Duodenal mucosa (tissue), 2 donors: ENCODE measurements around the gene FBXO30.

Experiments used
- H3K27ac ChIP-seq: one replicate; pipeline ENCODE4 v1.7.0; 2013; ENCODE audit warnings: low read depth, low read length
- H3K27me3 ChIP-seq, 2 donors: one replicate each; pipeline ENCODE4 v1.7.0; 2013; ENCODE audit warnings: low read length in 2 of 2, control low read depth in 1 of 2; ENCODE audit not compliant: insufficient read depth in 2 of 2, control insufficient read depth in 1 of 2
- H3K36me3 ChIP-seq, 2 donors: one replicate each; pipeline ENCODE4 v1.7.0; 2013; ENCODE audit warnings: low read length in 2 of 2, control low read depth in 1 of 2; ENCODE audit not compliant: insufficient read depth in 2 of 2, control insufficient read depth in 1 of 2
- H3K4me1 ChIP-seq, 2 donors: one replicate each; pipeline ENCODE4 v1.7.0; 2013; ENCODE audit warnings: low read length in 2 of 2, control low read depth in 1 of 2; ENCODE audit not compliant: insufficient read depth in 2 of 2, control insufficient read depth in 1 of 2
- H3K4me3 ChIP-seq, 2 donors: one replicate each; pipeline ENCODE4 v1.7.0; 2013; ENCODE audit warnings: low read length in 2 of 2, low read depth in 1 of 2
- H3K9ac ChIP-seq, 2 donors: one replicate each; pipeline ENCODE4 v1.7.0; 2013; ENCODE audit warnings: low read length in 2 of 2, low read depth in 1 of 2
- H3K9me3 ChIP-seq, 2 donors: one replicate each; pipeline ENCODE4 v1.7.0; 2013; ENCODE audit warnings: low read length in 2 of 2, control low read depth in 1 of 2; ENCODE audit not compliant: control insufficient read depth in 1 of 2

FBXO30 gene

GRCh38 chr6:145841668-145842067 lies 27.1 kb upstream of the FBXO30 start:
- Histone ChIP-seq H3K4me3 (no peak overlapping the region), H3K4me1 (no peaks in the 10 kb centered on the region), H3K9me3 (no peaks in the 10 kb centered on the region), H3K36me3 (no peaks in the 10 kb centered on the region), H3K27me3 (no peaks in the 10 kb centered on the region), H3K27ac (no peak overlapping the region), H3K9ac (no peak overlapping the region)

GRCh38 chr6:145839653-145840052 lies 25.1 kb upstream of the FBXO30 start:
- H3K9me3 ChIP-seq = no peaks in the 10 kb centered on the region
- no peak overlapping the region for H3K9ac ChIP-seq
- H3K36me3 ChIP-seq = no peaks in the 10 kb centered on the region
- no peak overlapping the region for H3K4me3 ChIP-seq
- no peak overlapping the region for H3K27ac ChIP-seq
- no peaks in the 10 kb centered on the region for H3K27me3 ChIP-seq
- no peaks in the 10 kb centered on the region for H3K4me1 ChIP-seq

DNA sequence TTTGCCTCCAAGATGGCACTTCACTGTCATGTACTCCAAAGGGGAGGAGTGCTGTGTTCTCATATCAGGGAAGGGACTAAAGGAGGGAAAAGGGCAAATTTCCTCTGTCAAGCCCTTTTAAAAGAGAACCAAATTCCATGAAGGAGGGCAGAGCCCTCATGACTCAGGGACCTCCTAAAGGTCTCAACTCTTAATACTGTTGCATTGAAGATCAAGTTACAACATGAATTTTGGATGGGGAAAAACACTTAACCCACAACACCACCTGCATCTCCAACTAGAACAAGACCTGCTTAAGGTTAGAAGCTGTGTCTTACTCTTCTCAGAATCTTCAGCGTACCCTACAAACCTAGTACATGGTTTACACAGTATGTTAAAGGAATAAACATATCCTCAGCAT lies 23.7 kb upstream of the FBXO30 start:
- H3K27ac ChIP-seq = no peak overlapping the region
- no peaks in the 10 kb centered on the region for H3K36me3 ChIP-seq
- no peaks in the 10 kb centered on the region for H3K27me3 ChIP-seq
- no peak overlapping the region for H3K9ac ChIP-seq
- H3K9me3 ChIP-seq = no peaks in the 10 kb centered on the region
- H3K4me1 ChIP-seq = no peaks in the 10 kb centered on the region
- H3K4me3 ChIP-seq = no peak overlapping the region

GRCh38 chr6:145836772-145837171 lies 22.2 kb upstream of the FBXO30 start:
- Histone ChIP-seq H3K9ac (no peak overlapping the region), H3K4me3 (no peak overlapping the region), H3K4me1 (no peaks in the 10 kb centered on the region), H3K36me3 (no peaks in the 10 kb centered on the region), H3K9me3 (no peaks in the 10 kb centered on the region), H3K27ac (no peak overlapping the region), H3K27me3 (no peaks in the 10 kb centered on the region)

- Histone ChIP-seq H3K9me3 (no peaks in the 10 kb centered on the region), H3K27me3 (no peaks in the 10 kb centered on the region), H3K9ac (no peak overlapping the region), H3K27ac (no peak overlapping the region), H3K36me3 (no peaks in the 10 kb centered on the region), H3K4me1 (no peaks in the 10 kb centered on the region), H3K4me3 (no peak overlapping the region)
Observed at GRCh38 chr6:145836170-145836569, 21.6 kb upstream of the FBXO30 start.

- Histone ChIP-seq H3K9ac (no peak overlapping the region), H3K4me3 (no peak overlapping the region), H3K9me3 (no peaks in the 10 kb centered on the region), H3K36me3 (no peaks in the 10 kb centered on the region), H3K4me1 (no peaks in the 10 kb centered on the region), H3K27me3 (no peaks in the 10 kb centered on the region), H3K27ac (no peak overlapping the region)
Observed at GRCh38 chr6:145830612-145831011, 16.0 kb upstream of the FBXO30 start.

- no peaks in the 10 kb centered on the region for H3K27me3 ChIP-seq
- H3K9ac ChIP-seq = no peak overlapping the region
- no peaks in the 10 kb centered on the region for H3K4me1 ChIP-seq
- H3K27ac ChIP-seq = no peak overlapping the region
- H3K4me3 ChIP-seq = no peak overlapping the region
- no peaks in the 10 kb centered on the region for H3K9me3 ChIP-seq
- no peaks in the 10 kb centered on the region for H3K36me3 ChIP-seq
Observed at GRCh38 chr6:145829950-145830349, 15.4 kb upstream of the FBXO30 start.

- no peak overlapping the region for H3K27ac ChIP-seq
- H3K9ac ChIP-seq = no peak overlapping the region
- no peaks in the 10 kb centered on the region for H3K36me3 ChIP-seq
- no peaks in the 10 kb centered on the region for H3K27me3 ChIP-seq
- H3K4me1 ChIP-seq = no peaks in the 10 kb centered on the region
- no peaks in the 10 kb centered on the region for H3K9me3 ChIP-seq
- no peak overlapping the region for H3K4me3 ChIP-seq
Observed at GRCh38 chr6:145829102-145829501, 14.5 kb upstream of the FBXO30 start.

DNA sequence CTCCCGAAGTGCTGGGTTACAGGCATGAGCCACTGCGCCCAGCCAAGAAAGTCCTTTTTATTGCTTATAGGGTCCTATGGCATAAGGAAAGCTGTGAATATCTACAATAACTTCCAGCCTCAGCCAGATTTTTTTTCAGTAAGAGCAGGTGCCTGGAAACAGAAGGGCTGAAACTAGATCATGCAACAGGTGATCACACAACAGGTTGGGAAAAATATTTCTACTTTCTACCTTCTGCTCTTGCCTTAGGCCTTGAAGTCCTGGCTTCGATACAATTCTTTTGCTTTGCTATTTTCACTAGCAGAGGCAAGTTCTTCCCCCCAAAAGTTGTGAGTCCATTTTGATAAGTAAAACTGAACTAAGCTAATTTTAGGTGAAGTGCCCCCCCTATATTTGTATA lies 9.7 kb upstream of the FBXO30 start:
- no peaks in the 10 kb centered on the region for H3K27me3 ChIP-seq
- no peaks in the 10 kb centered on the region for H3K9me3 ChIP-seq
- H3K36me3 ChIP-seq = no peaks in the 10 kb centered on the region
- no peak overlapping the region for H3K4me3 ChIP-seq
- H3K4me1 ChIP-seq = peaks cover 0 to 2% of the 10 kb centered on the region in 2 donors
- H3K9ac ChIP-seq = no peak overlapping the region
- no peak overlapping the region for H3K27ac ChIP-seq

- no peaks in the 10 kb centered on the region for H3K36me3 ChIP-seq
- no peak overlapping the region for H3K27ac ChIP-seq
- no peak overlapping the region for H3K4me3 ChIP-seq
- H3K9ac ChIP-seq = no peak overlapping the region
- H3K9me3 ChIP-seq = no peaks in the 10 kb centered on the region
- H3K4me1 ChIP-seq = peaks cover 0 to 7% of the 10 kb centered on the region in 2 donors
- H3K27me3 ChIP-seq = no peaks in the 10 kb centered on the region
Observed at GRCh38 chr6:145823328-145823944, 8.8 kb upstream of the FBXO30 start.

GRCh38 chr6:145822456-145822855 lies 7.9 kb upstream of the FBXO30 start:
- H3K9ac ChIP-seq = no peak overlapping the region
- H3K4me1 ChIP-seq = peaks cover 0 to 17% of the 10 kb centered on the region in 2 donors
- H3K9me3 ChIP-seq = no peaks in the 10 kb centered on the region
- no peak overlapping the region for H3K27ac ChIP-seq
- no peaks in the 10 kb centered on the region for H3K36me3 ChIP-seq
- H3K27me3 ChIP-seq = no peaks in the 10 kb centered on the region
- H3K4me3 ChIP-seq = no peak overlapping the region
